Epithelial cell of prostate (primary cell): ENCODE data around the gene B3GAT3.

Source experiments
- DNase-seq: peaks from one replicate; pipeline ENCODE4 v3.0.0-alpha.2; 2011; ENCODE audit warnings: low read depth, low spot score
- H3K27ac ChIP-seq: fragments of 450-650 bp; 2 replicates; pipeline ENCODE4 v1.5.1; 2017; ENCODE audit warnings: mild to moderate bottlenecking

B3GAT3 gene

GRCh38 chr11:62605902-62606301 lies 15.9 kb downstream of the B3GAT3 start:
- no peak overlapping the region for H3K27ac ChIP-seq
- DNase-seq: no peak

- no peak overlapping the region for H3K27ac ChIP-seq
Observed at GRCh38 chr11:62605467-62605866, 16.3 kb downstream of the B3GAT3 start.

GRCh38 chr11:62604460-62605120 lies 17.2 kb downstream of the B3GAT3 start:
- H3K27ac ChIP-seq: no peak overlapping the region
- no peak for DNase-seq

More at GRCh38 chr11:62605467-62605866, 16.3 kb downstream of the B3GAT3 start:
- no peak for DNase-seq

GRCh38 chr11:62603776-62604299 lies 17.9 kb downstream of the B3GAT3 start:
- no peak for DNase-seq
- no peak overlapping the region for H3K27ac ChIP-seq

- no peak for DNase-seq
- peak overlapping the region; percentile 94 for H3K27ac ChIP-seq
Observed at GRCh38 chr11:62603072-62603408, 18.7 kb downstream of the B3GAT3 start.

- no peak for DNase-seq
- peak overlapping the region; percentile 94 for H3K27ac ChIP-seq
Observed at GRCh38 chr11:62602141-62603071, 19.4 kb downstream of the B3GAT3 start.

GRCh38 chr11:62601372-62602140 lies 20.2 kb downstream of the B3GAT3 start, which contains the start of gene MTA2:
Gene MTA2, minus strand, starts transcription at chr11:62601865. Its CDS starts 415 bp downstream, at chr11:62601450.
- peak within 1 kb of the TSS; percentile 94 for H3K27ac ChIP-seq
- DNase-seq: peak; percentile 90

GRCh38 chr11:62601122-62601371 lies 20.7 kb downstream of the B3GAT3 start:
- peak overlapping the region; percentile 94 for H3K27ac ChIP-seq
- DNase-seq: no peak

- DNase-seq: no peak
- peak overlapping the region; percentile 94 for H3K27ac ChIP-seq
Observed at GRCh38 chr11:62600367-62601121, 21.2 kb downstream of the B3GAT3 start.

GRCh38 chr11:62599901-62600300 lies 21.9 kb downstream of the B3GAT3 start:
- peak; percentile 90 for DNase-seq
- H3K27ac ChIP-seq: peak overlapping the region; percentile 94

GRCh38 chr11:62599069-62599696 lies 22.6 kb downstream of the B3GAT3 start:
- peak overlapping the region; percentile 94 for H3K27ac ChIP-seq

GRCh38 chr11:62595124-62595523 lies 26.7 kb downstream of the B3GAT3 start:
- no peak overlapping the region for H3K27ac ChIP-seq
- no peak for DNase-seq

More at GRCh38 chr11:62599069-62599696, 22.6 kb downstream of the B3GAT3 start:
- DNase-seq: peak; percentile 91

GRCh38 chr11:62593434-62594044 lies 28.2 kb downstream of the B3GAT3 start:
- H3K27ac ChIP-seq: no peak overlapping the region
- peak; percentile 48 for DNase-seq

GRCh38 chr11:62592989-62593421 lies 28.8 kb downstream of the B3GAT3 start:
- peak overlapping the region; percentile 81 for H3K27ac ChIP-seq
- no peak for DNase-seq

GRCh38 chr11:62592146-62592815 lies 29.5 kb downstream of the B3GAT3 start:
- no peak for DNase-seq
- peak overlapping the region; percentile 81 for H3K27ac ChIP-seq

- peak within 1 kb of the TSS; percentile 81 for H3K27ac ChIP-seq
- peak; percentile 98 for DNase-seq
Observed at GRCh38 chr11:62591448-62592145, 30.2 kb downstream of the B3GAT3 start, which contains the start of gene TUT1. Gene TUT1, minus strand, starts transcription at chr11:62591523. Its CDS starts 38 bp downstream, at chr11:62591485.

GRCh38 chr11:62588966-62589637 lies 32.7 kb downstream of the B3GAT3 start:
- H3K27ac ChIP-seq: no peak overlapping the region
- no peak for DNase-seq
